Measurements from ENCODE around the gene L1CAM.
"Not testable (repeated sequence)": the region's sequence is repeated elsewhere in the genome, so short reads cannot be mapped to it uniquely, and the experiment has no call there.

L1CAM gene

DNA sequence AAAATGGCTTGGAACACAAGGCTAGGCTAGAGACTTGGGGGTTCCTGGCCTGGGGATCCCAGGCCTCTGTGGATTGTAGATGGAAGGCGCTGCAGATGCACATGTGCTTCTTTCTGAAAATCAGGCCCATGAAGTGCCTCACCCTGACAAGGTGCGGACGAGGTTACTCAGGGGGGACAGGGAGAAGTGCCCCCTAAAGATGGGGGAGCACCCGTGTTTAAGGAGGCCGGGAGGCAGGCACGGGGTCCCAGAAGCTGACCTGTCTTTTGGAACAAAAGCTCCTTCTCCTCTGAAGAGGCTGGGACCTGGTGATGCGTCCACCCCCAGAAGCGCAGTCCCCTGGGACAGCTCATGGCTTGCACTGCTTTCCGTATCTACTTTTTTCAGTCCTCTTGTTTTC lies 58.1 kb downstream of the L1CAM start:
- no peak for DNase-seq

DNA sequence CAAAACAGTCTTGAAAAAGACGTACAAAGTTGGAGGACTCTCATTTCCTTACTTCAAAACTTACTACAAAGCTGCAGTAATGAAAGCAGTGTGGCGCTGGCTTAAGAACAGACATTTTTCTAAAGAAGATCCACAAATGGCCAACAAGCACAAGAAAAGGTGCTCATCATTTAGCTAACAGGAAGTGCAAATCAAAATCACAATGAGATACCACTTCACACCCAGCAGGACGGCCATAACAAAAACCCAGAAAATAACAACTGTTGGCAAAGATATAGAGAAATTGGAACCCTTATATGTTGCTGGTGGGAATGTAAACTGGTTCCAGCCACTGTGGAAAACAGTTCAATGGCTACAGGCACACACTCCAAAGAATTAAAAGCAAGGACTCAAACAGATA lies 59.0 kb downstream of the L1CAM start:
- no peak for DNase-seq

- no peak for DNase-seq
These were observed 60.9 kb downstream of the L1CAM start for GRCh38 chrX:153825042-153825441.

DNA sequence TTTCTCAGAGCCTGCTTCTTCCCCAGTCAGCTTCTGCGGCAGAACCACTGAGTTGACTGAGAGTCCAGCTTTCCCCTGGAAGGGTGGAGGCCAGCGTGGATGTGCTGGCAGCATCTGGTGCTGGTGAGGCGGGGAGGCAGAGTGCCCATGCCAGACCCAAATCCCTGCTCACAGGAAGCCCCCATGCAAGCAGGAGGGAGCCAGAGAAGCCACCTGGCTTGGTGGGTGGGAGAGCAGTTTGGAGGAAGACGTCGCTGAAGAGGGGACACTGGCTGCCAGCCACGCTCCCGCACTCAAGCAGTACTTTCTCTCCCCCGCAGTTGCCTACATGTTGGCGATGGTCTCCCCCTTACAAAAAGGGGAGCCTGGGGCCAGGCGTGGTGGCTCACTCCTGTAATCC lies 61.6 kb downstream of the L1CAM start:
- no peak for DNase-seq

GRCh38 chrX:153821066-153821465 lies 64.9 kb downstream of the L1CAM start:
- no peak for DNase-seq

GRCh38 chrX:153820601-153821000 lies 65.4 kb downstream of the L1CAM start:
- no peak for DNase-seq

DNA sequence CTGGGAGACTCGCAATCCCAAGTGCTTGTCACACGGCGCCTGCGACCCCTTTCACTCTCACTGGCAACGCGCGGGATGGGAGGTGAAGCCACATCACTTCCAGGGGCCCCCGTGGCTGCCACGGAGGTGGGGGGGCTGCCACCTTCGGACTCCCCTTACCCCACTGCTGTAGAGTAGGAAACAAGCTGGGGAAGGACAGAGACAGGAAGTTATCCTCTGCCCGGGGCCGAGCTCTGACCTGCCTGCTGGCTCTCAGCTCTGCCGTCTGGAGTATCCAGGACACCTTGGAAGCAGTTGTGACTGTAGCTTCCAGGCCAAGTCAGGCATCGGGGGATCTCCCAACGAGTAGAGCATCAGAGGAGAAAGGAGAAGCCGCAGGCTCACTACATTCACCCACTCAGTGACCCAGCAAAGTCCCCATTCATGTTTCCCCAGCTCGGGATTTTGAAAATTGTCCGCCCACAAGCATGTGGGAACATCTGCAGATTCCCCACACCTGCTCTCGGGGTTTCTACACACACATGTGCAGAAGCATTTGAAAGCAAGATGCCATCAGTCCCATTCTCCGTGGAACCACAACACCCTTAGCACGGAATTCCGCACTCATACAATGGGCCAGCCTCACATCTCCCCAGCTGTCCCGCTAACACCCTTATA lies 66.5 kb downstream of the L1CAM start:
- peak; percentile 17 for DNase-seq

DNA sequence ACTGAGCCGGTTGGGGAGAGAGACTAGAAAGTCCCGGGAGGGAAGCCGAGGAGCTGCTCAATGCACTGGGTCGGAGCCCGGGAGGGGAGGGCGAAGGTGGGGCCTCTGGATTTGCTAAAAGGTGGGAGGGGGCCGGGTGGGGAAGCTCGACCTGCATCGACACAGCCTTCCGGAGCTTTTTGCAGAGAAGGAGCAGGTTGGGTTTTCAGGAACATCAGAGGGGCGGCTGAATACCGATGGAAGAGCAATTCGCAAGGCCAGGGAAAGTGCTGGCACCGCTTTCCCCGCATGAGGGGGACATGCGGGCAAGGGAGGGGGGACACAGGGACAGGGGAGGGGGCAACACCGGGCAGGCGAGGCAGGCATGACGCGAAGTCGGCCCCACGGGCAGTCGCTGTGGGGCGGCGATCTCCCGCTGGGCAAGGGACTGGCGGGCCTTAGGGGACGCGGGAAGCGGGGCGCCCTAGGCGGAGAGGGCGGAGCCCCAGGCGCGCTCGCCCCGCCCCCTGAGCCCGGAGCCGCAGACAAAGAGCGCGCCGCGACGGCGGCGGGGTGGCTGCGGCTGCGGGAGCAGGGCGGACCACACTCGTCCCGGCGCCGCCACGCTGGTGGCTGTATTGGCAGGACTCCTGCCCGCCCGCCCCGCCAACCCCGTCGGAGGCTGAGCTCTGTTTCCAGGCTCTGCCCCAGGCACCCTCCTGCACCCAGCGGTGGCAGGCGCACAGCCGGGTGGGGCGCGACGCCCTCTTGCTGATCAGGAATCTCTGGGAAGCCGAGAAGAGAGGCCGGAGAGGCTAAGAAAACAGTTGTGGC lies 67.2 kb downstream of the L1CAM start:
- peak; percentile 50 for DNase-seq

- not testable (repeated sequence) for DNase-seq
These were observed 67.9 kb downstream of the L1CAM start for GRCh38 chrX:153818064-153818463.

GRCh38 chrX:153816831-153817690 lies 68.9 kb downstream of the L1CAM start:
- DNase-seq: no peak

DNA sequence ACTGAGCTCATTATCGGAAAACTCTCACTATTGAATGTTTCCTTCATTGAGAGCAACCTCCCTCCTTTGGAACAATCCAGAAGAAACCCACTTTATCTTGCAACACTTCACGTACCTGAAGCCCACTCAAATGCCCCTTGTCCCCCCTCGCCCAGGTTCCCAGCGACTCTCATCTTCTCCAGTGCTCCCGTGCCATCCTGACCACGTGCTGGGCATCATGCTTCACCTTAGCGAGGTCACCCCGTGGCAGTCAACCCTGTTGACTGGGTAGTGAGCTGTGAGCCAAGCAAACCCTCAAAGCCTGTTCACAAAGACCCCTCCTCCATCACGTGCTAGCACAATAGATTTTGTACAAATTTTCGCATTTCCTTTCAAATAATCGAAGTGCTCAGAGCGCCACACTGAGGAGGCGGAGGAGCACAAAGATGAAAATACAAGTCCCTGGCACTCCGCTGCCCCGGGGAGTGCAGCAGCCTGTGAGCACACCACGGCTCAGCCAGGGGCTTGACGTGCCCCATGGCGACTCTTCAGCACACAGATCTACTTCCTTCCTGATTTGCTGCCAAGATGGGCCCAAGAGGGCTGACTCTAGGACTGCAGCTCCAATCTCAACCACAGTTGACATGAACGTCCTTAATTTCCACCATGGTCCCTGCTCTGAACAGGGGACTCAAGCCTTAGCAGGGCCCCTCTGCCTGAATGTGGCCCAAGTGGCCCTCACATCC lies 71.2 kb downstream of the L1CAM start:
- no peak for DNase-seq

GRCh38 chrX:153813161-153813560 lies 72.8 kb downstream of the L1CAM start:
- DNase-seq: no peak

DNA sequence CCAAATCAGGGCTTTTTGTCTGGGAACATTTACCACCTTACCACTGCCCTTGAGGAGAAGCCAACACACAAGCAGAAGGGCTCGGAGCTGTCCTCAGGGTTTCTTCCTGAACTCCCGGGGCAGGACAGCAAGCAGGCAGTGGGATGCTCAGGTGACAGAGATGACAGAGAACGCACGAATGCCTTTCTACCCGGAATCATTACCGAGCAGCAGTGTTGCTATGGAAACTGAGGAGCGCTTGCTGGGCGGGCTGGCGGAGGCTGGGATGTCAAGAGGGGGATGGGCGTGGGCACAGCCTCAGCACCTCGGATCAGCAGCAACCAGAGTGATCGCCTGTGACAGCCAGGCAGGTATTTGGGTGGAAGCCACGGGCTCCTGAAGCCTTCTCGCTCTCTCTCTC lies 73.8 kb downstream of the L1CAM start:
- no peak for DNase-seq

Measured in NCI-H146 (cell line).